Duodenal mucosa (tissue), 2 donors: ENCODE data around the gene LHFPL6.

Source experiments
- H3K27ac ChIP-seq: one replicate; pipeline ENCODE4 v1.7.0; 2013; ENCODE audit warnings: low read depth, low read length
- H3K27me3 ChIP-seq, 2 donors: one replicate each; pipeline ENCODE4 v1.7.0; 2013; ENCODE audit warnings: low read length in 2 of 2, control low read depth in 1 of 2; ENCODE audit not compliant: insufficient read depth in 2 of 2, control insufficient read depth in 1 of 2
- H3K36me3 ChIP-seq, 2 donors: one replicate each; pipeline ENCODE4 v1.7.0; 2013; ENCODE audit warnings: low read length in 2 of 2, control low read depth in 1 of 2; ENCODE audit not compliant: insufficient read depth in 2 of 2, control insufficient read depth in 1 of 2
- H3K4me1 ChIP-seq, 2 donors: one replicate each; pipeline ENCODE4 v1.7.0; 2013; ENCODE audit warnings: low read length in 2 of 2, control low read depth in 1 of 2; ENCODE audit not compliant: insufficient read depth in 2 of 2, control insufficient read depth in 1 of 2
- H3K4me3 ChIP-seq, 2 donors: one replicate each; pipeline ENCODE4 v1.7.0; 2013; ENCODE audit warnings: low read length in 2 of 2, low read depth in 1 of 2
- H3K9ac ChIP-seq, 2 donors: one replicate each; pipeline ENCODE4 v1.7.0; 2013; ENCODE audit warnings: low read length in 2 of 2, low read depth in 1 of 2
- H3K9me3 ChIP-seq, 2 donors: one replicate each; pipeline ENCODE4 v1.7.0; 2013; ENCODE audit warnings: low read length in 2 of 2, control low read depth in 1 of 2; ENCODE audit not compliant: control insufficient read depth in 1 of 2

The LHFPL6 gene

GRCh38 chr13:39602614-39603366 lies at the start of gene LHFPL6:
Gene LHFPL6 (minus strand): TSS chr13:39603193.
- H3K4me1 ChIP-seq = peaks cover 0 to 9% of the 10 kb centered on the region in 2 donors

GRCh38 chr13:39646122-39646521 lies 43.1 kb upstream of the LHFPL6 start:
- H3K9ac ChIP-seq = no peak overlapping the region
- H3K27me3 ChIP-seq = no peaks in the 10 kb centered on the region
- H3K36me3 ChIP-seq = no peaks in the 10 kb centered on the region
- H3K9me3 ChIP-seq = no peaks in the 10 kb centered on the region
- no peak overlapping the region for H3K27ac ChIP-seq
- H3K4me3 ChIP-seq = no peak overlapping the region
- no peaks in the 10 kb centered on the region for H3K4me1 ChIP-seq

More at GRCh38 chr13:39602614-39603366, at the start of gene LHFPL6:
- peak within 1 kb of the TSS; percentile 44 for H3K27ac ChIP-seq
- H3K4me3 ChIP-seq = peak within 1 kb of the TSS; percentile 68 to 76
- peaks cover 13 to 30% of the 10 kb centered on the region in 2 donors for H3K27me3 ChIP-seq
- peak within 1 kb of the TSS; percentile 27 to 40 for H3K9ac ChIP-seq
- no peaks in the 10 kb centered on the region for H3K36me3 ChIP-seq
- no peaks in the 10 kb centered on the region for H3K9me3 ChIP-seq

- no peak overlapping the region for H3K27ac ChIP-seq
- no peaks in the 10 kb centered on the region for H3K36me3 ChIP-seq
- no peaks in the 10 kb centered on the region for H3K4me1 ChIP-seq
- no peak overlapping the region for H3K4me3 ChIP-seq
- no peak overlapping the region for H3K9ac ChIP-seq
- H3K9me3 ChIP-seq = no peaks in the 10 kb centered on the region
- no peaks in the 10 kb centered on the region for H3K27me3 ChIP-seq
Measured at GRCh38 chr13:39641645-39642044, 38.7 kb upstream of the LHFPL6 start.

GRCh38 chr13:39637890-39638289 lies 34.9 kb upstream of the LHFPL6 start:
- Histone ChIP-seq H3K27me3 (no peaks in the 10 kb centered on the region), H3K27ac (no peak overlapping the region), H3K9ac (no peak overlapping the region), H3K4me1 (no peaks in the 10 kb centered on the region), H3K4me3 (no peak overlapping the region), H3K36me3 (no peaks in the 10 kb centered on the region), H3K9me3 (no peaks in the 10 kb centered on the region)

- no peak overlapping the region for H3K9ac ChIP-seq
- H3K4me3 ChIP-seq = no peak overlapping the region
- H3K36me3 ChIP-seq = no peaks in the 10 kb centered on the region
- H3K27ac ChIP-seq = no peak overlapping the region
- H3K27me3 ChIP-seq = no peaks in the 10 kb centered on the region
- H3K9me3 ChIP-seq = no peaks in the 10 kb centered on the region
- no peaks in the 10 kb centered on the region for H3K4me1 ChIP-seq
Measured at GRCh38 chr13:39635564-39635963, 32.6 kb upstream of the LHFPL6 start.

- Histone ChIP-seq H3K36me3 (no peaks in the 10 kb centered on the region), H3K4me3 (no peak overlapping the region), H3K9ac (no peak overlapping the region), H3K27me3 (no peaks in the 10 kb centered on the region), H3K9me3 (no peaks in the 10 kb centered on the region), H3K27ac (no peak overlapping the region), H3K4me1 (no peaks in the 10 kb centered on the region)
Measured at GRCh38 chr13:39632994-39633393, 30.0 kb upstream of the LHFPL6 start.

- Histone ChIP-seq H3K36me3 (no peaks in the 10 kb centered on the region), H3K27ac (no peak overlapping the region), H3K9me3 (no peaks in the 10 kb centered on the region), H3K9ac (no peak overlapping the region), H3K4me1 (no peaks in the 10 kb centered on the region), H3K4me3 (no peak overlapping the region), H3K27me3 (no peaks in the 10 kb centered on the region)
Measured at GRCh38 chr13:39631307-39631706, 28.3 kb upstream of the LHFPL6 start.

GRCh38 chr13:39623466-39623865 lies 20.5 kb upstream of the LHFPL6 start:
- Histone ChIP-seq H3K27me3 (no peaks in the 10 kb centered on the region), H3K27ac (no peak overlapping the region), H3K9me3 (no peaks in the 10 kb centered on the region), H3K36me3 (no peaks in the 10 kb centered on the region), H3K9ac (no peak overlapping the region), H3K4me1 (no peaks in the 10 kb centered on the region), H3K4me3 (no peak overlapping the region)

- H3K9me3 ChIP-seq = no peaks in the 10 kb centered on the region
- H3K4me1 ChIP-seq = no peaks in the 10 kb centered on the region
- no peak overlapping the region for H3K4me3 ChIP-seq
- no peak overlapping the region for H3K27ac ChIP-seq
- no peaks in the 10 kb centered on the region for H3K27me3 ChIP-seq
- H3K9ac ChIP-seq = no peak overlapping the region
- H3K36me3 ChIP-seq = no peaks in the 10 kb centered on the region
Measured at GRCh38 chr13:39618561-39618960, 15.6 kb upstream of the LHFPL6 start.

GRCh38 chr13:39616087-39616694 lies 13.2 kb upstream of the LHFPL6 start:
- Histone ChIP-seq H3K9me3 (no peaks in the 10 kb centered on the region), H3K27me3 (no peaks in the 10 kb centered on the region), H3K27ac (no peak overlapping the region), H3K4me3 (no peak overlapping the region), H3K9ac (no peak overlapping the region), H3K36me3 (no peaks in the 10 kb centered on the region), H3K4me1 (no peaks in the 10 kb centered on the region)
